SU-DHL-6 (cell line): ENCODE data around the gene SUSD6.

Source experiments
- EZH2phosphoT487 ChIP-seq: fragments of 200-600 bp; sonication (generic), shearing (Covaris generic); conservative IDR thresholded peaks from 2 replicates; pipeline ENCODE4 v1.6.1; 2018; ENCODE audit warnings: mild to moderate bottlenecking, antibody characterized with exemption, low read length, moderate library complexity, mixed read lengths
- TF ChIP-seq, protein P1 (sequence below): fragments of 200-600 bp; sonication (generic); IDR thresholded peaks from one replicate; pipeline ENCODE4 v1.5.1; 2017; ENCODE audit warnings: antibody characterized with exemption, mild to moderate bottlenecking, low read length, moderate library complexity; ENCODE audit not compliant: insufficient read depth, poor library complexity, severe bottlenecking

DNA sequence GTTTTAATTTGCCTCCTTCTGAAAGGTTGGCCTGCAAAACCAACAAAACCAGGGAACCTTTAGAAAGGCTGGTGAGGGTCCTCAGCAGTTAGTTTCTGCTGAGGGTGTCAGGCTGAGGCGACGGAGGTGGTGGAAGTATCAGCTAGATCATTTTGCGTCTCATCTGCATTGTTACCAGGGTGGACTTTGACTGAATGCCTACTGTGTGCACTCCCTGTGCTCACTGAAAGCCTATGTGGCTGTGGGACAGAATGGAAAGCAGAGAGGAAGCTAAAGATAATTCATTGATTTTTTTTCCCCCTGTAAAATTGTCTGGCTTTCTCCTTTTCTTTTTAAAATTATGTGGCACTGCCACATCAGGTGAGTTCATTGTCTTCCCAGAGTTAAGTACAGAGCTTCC, 87.2 kb downstream of the SUSD6 start:
- TF ChIP-seq, protein P1, sequence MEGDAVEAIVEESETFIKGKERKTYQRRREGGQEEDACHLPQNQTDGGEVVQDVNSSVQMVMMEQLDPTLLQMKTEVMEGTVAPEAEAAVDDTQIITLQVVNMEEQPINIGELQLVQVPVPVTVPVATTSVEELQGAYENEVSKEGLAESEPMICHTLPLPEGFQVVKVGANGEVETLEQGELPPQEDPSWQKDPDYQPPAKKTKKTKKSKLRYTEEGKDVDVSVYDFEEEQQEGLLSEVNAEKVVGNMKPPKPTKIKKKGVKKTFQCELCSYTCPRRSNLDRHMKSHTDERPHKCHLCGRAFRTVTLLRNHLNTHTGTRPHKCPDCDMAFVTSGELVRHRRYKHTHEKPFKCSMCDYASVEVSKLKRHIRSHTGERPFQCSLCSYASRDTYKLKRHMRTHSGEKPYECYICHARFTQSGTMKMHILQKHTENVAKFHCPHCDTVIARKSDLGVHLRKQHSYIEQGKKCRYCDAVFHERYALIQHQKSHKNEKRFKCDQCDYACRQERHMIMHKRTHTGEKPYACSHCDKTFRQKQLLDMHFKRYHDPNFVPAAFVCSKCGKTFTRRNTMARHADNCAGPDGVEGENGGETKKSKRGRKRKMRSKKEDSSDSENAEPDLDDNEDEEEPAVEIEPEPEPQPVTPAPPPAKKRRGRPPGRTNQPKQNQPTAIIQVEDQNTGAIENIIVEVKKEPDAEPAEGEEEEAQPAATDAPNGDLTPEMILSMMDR, result no peak
- TF ChIP-seq EZH2phosphoT487, result no peak
